GM13976 (cell line): Measurements from ENCODE around the gene ADD2.

Source experiments
- DNase-seq: peaks from one replicate; pipeline ENCODE4 v3.0.0; 2012; ENCODE audit warnings: low spot score
- in situ Hi-C: fragments of 300-500 bp; cut with MboI; formaldehyde crosslinking; loops from one replicate; pipeline ENCODE4 v1.12.0; 2022; ENCODE audit warnings: low sequenced_read_pairs, mixed read lengths, inconsistent platforms; ENCODE audit not compliant: unreplicated experiment
- TF ChIP-seq, protein P1 (sequence below): IDR thresholded peaks from 2 replicates; pipeline ENCODE4 v1.5.1; 2012; ENCODE audit warnings: borderline replicate concordance, mild to moderate bottlenecking; ENCODE audit not compliant: insufficient read depth; ENCODE audit errors: extremely low read depth, missing control alignments, control extremely low read depth

Gene ADD2

DNA sequence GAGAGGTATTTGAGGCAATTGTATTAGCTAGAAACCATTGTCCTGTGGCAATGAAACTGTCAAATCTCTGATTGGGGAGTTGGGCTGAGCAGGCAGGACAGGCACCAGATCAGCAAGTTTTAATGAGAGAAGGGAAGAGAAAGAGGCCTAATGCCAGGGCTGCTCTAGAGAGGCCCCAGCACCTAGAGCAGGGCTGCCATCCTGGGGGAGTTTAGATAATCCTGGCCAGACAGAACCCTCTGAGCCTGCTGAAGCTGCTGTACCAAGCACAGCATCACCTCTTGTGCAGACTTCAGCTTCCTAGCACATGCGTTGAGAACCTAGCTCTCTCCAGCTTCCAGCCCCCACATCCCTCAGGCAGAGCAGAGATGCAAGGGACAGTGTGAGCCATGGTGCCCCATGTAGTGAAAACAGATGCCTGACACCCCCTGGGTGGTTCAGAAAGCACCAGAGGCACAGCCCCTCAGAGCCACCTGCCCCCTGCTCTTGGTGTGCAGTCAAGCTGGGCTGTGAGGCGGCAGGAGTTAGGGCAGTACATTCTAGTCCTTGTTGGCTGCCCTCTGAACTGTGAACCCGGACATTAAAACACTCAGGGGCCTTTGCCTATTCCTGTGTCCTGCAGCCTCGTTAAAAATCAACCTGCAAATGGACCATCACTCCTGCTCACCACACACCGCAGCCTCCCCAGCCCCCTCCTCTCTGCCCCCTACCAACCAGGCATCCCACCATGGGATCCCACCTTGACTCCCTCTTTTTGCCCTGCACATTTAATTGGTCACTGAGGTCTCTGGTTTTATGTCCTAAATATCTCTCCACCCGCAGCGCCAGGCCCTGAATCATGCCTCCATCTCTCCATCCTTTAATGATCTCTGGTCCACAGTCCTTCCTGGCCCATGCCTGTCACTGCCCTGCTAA is 52.7 kb downstream of the ADD2 start:
- DNase-seq: no peak
- TF ChIP-seq, protein P1, sequence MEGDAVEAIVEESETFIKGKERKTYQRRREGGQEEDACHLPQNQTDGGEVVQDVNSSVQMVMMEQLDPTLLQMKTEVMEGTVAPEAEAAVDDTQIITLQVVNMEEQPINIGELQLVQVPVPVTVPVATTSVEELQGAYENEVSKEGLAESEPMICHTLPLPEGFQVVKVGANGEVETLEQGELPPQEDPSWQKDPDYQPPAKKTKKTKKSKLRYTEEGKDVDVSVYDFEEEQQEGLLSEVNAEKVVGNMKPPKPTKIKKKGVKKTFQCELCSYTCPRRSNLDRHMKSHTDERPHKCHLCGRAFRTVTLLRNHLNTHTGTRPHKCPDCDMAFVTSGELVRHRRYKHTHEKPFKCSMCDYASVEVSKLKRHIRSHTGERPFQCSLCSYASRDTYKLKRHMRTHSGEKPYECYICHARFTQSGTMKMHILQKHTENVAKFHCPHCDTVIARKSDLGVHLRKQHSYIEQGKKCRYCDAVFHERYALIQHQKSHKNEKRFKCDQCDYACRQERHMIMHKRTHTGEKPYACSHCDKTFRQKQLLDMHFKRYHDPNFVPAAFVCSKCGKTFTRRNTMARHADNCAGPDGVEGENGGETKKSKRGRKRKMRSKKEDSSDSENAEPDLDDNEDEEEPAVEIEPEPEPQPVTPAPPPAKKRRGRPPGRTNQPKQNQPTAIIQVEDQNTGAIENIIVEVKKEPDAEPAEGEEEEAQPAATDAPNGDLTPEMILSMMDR: no peak
- in situ Hi-C loops: no loop called here

DNA sequence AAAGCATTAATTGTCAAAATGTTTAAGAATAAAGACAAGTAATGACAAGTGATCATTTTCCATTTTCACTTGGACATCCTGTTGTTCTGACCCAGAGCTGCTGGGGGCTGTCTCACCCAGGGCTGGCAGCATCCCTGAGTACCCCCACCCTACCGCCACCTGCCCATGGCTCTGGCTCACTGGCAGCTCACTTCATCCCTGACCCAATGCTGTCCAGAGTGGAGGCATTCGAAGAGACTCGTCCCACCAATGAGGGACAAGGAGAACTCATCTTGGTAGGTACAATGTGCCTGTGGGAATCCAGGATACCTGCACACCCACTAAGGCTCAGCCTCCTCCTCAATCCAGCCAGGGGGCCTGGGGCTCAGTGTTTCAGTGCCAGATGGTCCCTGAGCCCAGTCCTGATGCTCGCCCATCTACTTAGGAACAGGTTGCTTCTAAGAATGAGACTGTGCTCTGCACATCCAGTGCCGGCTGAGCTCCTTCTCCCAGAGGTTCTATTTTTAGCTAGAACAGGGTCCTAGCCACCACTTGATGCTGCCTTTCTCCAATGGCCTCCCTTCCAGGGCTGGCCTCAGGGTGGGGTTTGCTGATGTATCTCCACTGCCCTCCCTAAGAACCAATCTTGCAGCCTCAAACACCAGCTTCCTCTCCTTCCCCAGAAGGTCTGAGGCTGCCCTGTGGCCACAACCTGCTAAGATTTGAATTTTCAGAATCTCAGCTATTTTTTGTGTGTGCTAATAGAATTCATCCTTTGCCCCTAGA is 53.7 kb downstream of the ADD2 start:
- in situ Hi-C loops: no loop called here
- DNase-seq: no peak
- TF ChIP-seq, protein P1: no peak

DNA sequence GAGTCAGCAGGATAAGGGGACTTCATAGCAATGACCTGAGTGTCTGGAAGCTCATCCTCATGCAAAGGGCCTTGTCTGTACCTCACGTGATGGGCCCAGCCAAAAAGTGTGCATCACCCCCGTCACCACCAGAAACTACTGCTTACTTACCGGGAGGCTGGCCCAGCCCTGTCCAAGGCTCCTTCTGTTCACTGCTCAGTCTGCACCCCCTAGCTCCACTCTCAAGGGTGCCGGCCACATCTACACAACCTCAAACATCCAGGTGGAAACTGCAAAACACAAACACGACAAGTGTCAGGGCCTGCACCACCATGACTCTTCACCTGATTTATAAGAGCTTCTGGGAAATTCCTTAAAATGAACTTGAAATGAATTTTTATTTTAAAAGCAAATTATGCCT is 55.1 kb downstream of the ADD2 start:
- DNase-seq: no peak
- TF ChIP-seq, protein P1: no peak
- in situ Hi-C loops: no loop called here

DNA sequence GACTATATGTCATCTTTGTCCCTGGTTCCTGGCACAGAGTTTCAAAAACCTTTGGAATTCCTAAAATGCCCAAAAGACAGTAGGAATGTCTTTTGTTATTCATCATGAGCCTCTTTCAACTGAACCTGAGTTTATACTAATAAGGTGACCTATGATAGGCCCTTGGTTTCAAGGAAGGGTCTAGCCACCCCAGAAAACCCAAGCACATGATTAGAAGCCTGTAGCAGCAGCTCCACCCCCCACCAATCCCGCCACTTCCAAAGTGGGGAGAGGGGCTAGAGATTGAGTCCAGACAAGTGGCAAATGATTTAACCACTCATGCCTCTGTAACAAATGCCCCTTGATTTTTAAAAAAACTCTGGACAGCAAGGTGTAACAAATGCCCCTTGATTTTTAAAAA is 56.8 kb downstream of the ADD2 start:
- in situ Hi-C loops: no loop called here
- DNase-seq: no peak
- TF ChIP-seq, protein P1: no peak

DNA sequence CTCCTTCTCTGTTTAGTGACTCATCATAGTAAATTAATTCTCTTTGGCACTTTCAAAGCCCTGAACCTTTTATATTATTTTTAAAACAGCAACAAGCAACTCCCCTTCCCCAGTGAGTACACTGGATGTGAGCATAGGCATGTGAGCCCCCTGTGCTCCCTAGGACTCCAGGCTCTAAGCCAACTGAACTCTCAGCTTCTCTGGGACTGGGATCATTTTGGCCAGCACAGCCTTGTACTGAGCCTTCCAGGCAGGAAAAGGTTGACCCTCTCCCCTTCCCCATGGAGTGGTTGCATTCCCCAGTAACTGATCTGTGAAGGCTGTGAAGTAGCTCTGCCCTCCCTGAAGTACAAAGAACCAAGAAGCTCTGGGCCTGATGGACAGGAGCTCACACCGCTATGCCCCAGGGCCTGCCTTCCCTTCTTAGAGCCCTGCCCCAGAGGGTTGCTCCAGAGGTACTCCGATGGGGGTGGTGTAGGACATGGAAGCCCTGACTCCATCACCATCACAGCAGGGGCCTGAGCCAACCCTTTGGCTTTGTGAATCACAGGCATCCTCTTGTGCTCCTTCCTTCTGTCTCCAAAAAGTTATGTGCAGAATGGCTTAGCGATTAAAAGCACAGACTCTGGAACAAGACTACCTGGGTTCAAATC is 57.8 kb downstream of the ADD2 start:
- no peak for DNase-seq
- in situ Hi-C loops: no loop called here
- TF ChIP-seq, protein P1: no peak

DNA sequence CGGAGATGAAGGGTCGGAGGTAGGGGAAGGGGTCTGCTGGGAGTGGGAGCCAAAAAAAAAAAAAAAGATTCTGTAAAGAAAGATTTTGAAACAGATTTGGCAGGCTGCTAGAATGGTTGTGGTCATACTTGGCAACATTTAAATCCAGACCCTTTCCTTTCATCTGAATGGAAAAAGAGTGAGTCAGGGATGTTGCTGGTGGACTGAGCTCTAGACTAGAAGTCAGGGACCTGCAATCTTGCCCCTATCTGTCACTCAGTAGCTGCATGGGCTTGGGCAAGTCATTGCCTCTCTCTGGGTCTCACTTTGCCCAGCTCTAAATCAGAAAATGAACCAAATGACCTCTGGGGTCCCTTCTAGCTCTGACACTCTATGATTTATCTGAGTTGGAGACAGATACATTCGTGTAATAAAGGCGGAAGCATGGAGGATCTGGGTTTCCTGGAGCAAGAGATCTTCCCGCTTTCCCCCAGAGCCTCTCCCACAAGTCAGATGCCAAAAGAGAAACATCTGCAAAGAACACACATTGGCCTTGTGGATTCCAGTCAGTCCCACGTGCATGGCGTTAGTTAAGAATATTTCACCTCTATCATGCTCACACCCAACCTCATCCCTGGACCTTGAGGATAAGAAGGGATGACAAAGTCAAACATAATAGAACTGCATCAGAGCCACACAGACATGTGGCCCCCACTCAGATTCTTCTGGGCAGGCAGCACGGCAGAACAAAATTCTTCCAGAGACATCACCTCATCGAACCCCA is 58.5 kb downstream of the ADD2 start:
- TF ChIP-seq, protein P1: no peak
- in situ Hi-C loops: no loop called here
- DNase-seq: no peak
